Measurements from ENCODE around the gene ZNF8. TPM values are rescaled to one million over a fixed set of nuclear protein-coding genes. Genes with fewer than 3 reads are reported as not detected.

ZNF8 gene
- total RNA-seq, 6 experiments from 2014 or later: 3.4 to 4.5 (median 4.1) TPM

DNA sequence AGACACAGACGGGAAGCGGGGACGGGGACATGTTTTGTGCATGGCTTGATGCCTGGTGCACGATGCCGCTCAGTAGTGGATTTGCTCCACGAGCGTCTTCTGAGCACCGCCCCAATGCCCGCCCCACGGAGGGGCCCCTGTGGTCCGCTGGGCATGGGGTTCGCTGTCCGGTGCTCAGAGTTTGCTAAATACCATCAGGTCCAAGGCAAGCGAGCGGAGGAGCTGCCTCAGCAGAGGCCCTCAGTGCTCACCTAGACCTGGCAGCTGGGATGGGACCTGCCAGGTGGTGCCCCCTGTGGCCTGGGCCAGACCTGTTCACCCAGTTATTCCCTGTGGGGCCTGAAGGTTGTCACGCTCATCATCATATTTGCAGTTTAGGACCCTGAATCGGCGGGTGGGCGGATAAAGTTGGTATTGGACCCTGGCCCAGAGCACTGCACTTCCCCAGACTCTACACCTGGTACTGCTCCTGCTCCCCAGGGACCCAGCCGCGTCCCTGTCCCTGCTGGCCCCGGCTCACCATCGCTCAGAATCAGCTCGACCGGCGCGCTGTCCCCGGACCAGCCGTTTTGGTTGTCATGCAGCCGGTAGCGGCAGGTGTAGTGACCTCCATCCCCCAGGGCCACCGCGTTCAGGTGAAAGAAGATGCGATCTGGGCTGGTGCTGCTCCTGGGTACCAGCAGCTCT is 72.3 kb downstream of the ZNF8 start:
- Mint-ChIP-seq H3K4me1 (ENCODE audit: low read depth) (peaks cover 13% of the 10 kb centered on the region), H3K36me3 (ENCODE audit: low read depth) (peaks cover 9% of the 10 kb centered on the region; the same call in 1 of the 2 replicates), H3K4me3 (no peak overlapping the region), H3K27ac (no peak overlapping the region), H3K27me3 (ENCODE audit: insufficient read depth) (peaks cover 6% of the 10 kb centered on the region; the same call in 1 of the 2 replicates), H3K9me3 (peaks cover 4% of the 10 kb centered on the region; the same call in 1 of the 2 replicates)
- no peak for DNase-seq
- TF ChIP-seq, protein P1, sequence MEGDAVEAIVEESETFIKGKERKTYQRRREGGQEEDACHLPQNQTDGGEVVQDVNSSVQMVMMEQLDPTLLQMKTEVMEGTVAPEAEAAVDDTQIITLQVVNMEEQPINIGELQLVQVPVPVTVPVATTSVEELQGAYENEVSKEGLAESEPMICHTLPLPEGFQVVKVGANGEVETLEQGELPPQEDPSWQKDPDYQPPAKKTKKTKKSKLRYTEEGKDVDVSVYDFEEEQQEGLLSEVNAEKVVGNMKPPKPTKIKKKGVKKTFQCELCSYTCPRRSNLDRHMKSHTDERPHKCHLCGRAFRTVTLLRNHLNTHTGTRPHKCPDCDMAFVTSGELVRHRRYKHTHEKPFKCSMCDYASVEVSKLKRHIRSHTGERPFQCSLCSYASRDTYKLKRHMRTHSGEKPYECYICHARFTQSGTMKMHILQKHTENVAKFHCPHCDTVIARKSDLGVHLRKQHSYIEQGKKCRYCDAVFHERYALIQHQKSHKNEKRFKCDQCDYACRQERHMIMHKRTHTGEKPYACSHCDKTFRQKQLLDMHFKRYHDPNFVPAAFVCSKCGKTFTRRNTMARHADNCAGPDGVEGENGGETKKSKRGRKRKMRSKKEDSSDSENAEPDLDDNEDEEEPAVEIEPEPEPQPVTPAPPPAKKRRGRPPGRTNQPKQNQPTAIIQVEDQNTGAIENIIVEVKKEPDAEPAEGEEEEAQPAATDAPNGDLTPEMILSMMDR (IDR thresholded peaks at IDR 0.05): no peak

DNA sequence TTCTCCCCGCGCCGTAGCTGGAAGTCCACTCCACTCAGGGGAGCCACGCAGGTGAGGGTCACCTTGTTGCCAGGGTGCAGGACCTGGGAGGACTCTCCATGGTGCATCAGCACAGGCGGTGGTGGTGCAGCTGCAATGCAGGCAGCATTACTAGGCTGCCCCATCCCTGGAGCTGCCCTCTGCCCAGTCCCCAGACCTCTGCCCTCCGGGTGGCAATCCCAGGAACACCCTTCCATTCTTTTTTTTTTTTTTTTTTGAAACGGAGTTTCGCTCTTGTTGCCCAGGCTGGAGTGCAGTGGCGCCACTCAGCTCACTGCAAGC is 72.8 kb downstream of the ZNF8 start:
- peaks cover 4% of the 10 kb centered on the region; the same call in 1 of the 2 replicates for H3K9me3 Mint-ChIP-seq
- peaks cover 4% of the 10 kb centered on the region; the same call in 1 of the 2 replicates for H3K27me3 Mint-ChIP-seq (ENCODE audit: insufficient read depth)
- H3K27ac Mint-ChIP-seq: no peak overlapping the region
- TF ChIP-seq, protein P1 (IDR thresholded peaks at IDR 0.05): no peak
- peaks cover 8% of the 10 kb centered on the region; the same call in 1 of the 2 replicates for H3K36me3 Mint-ChIP-seq (ENCODE audit: low read depth)
- peaks cover 12% of the 10 kb centered on the region; the same call in 1 of the 2 replicates for H3K4me1 Mint-ChIP-seq (ENCODE audit: low read depth)
- no peak for DNase-seq
- no peak overlapping the region for H3K4me3 Mint-ChIP-seq

GRCh38 chr19:58351990-58352755 is 73.4 kb downstream of the ZNF8 start:
- peaks cover 4% of the 10 kb centered on the region; the same call in 1 of the 2 replicates for H3K27me3 Mint-ChIP-seq (ENCODE audit: insufficient read depth)
- TF ChIP-seq, protein P1 (IDR thresholded peaks at IDR 0.05): no peak
- peaks cover 8% of the 10 kb centered on the region; the same call in 1 of the 2 replicates for H3K36me3 Mint-ChIP-seq (ENCODE audit: low read depth)
- no peak overlapping the region for H3K27ac Mint-ChIP-seq
- DNase-seq: no peak
- H3K4me3 Mint-ChIP-seq: no peak overlapping the region
- H3K9me3 Mint-ChIP-seq: peaks cover 4% of the 10 kb centered on the region; the same call in 1 of the 2 replicates
- H3K4me1 Mint-ChIP-seq (ENCODE audit: low read depth): peaks cover 12% of the 10 kb centered on the region; the same call in 1 of the 2 replicates

Small RNA genes lying within 50 kb of the gene (microRNA-seq; reads per million reads assigned to microRNA genes)
- not detected for gene MIR6806

Other genes with a start within 250 kb of the ZNF8 start
- not detected for gene ZSCAN1, start 244.9 kb upstream of the ZNF8 start, total RNA-seq (2021; fragmentation: NEBNext Ultra II Directional; extraction: Animal tissue kit (Norgen Biotek cat#: 25700))
- under 1 TPM in 2 of 6 experiments, not detected in 4; 0.07 to 0.09 TPM for gene ZNF135, start 219.7 kb upstream of the ZNF8 start, total RNA-seq (2021; fragmentation: NEBNext Ultra II Directional; extraction: Animal tissue kit (Norgen Biotek cat#: 25700))
- gene ZSCAN18, start 180.7 kb upstream of the ZNF8 start, total RNA-seq (2021; fragmentation: NEBNext Ultra II Directional; extraction: Animal tissue kit (Norgen Biotek cat#: 25700)): 1 to 10 TPM in 5 of 6 experiments, under 1 TPM in 1; 0.80 to 2.8 (median 2.1) TPM
- 1 to 10 TPM; 6.6 to 9.5 (median 7.9) TPM for gene ZNF329, start 128.2 kb upstream of the ZNF8 start, total RNA-seq (2021; fragmentation: NEBNext Ultra II Directional; extraction: Animal tissue kit (Norgen Biotek cat#: 25700))
- 10 to 100 TPM; 15.6 to 18.4 (median 17.6) TPM for gene ZNF274, start 95.9 kb upstream of the ZNF8 start, total RNA-seq (2021; fragmentation: NEBNext Ultra II Directional; extraction: Animal tissue kit (Norgen Biotek cat#: 25700))
- 10 to 100 TPM; 26.5 to 32.5 (median 29.9) TPM for gene ZNF544, start 50.0 kb upstream of the ZNF8 start, total RNA-seq (2021; fragmentation: NEBNext Ultra II Directional; extraction: Animal tissue kit (Norgen Biotek cat#: 25700))
- 10 to 100 TPM; 24.0 to 31.2 (median 28.2) TPM for gene ERVK3-1, start 26.4 kb downstream of the ZNF8 start, total RNA-seq (2021; fragmentation: NEBNext Ultra II Directional; extraction: Animal tissue kit (Norgen Biotek cat#: 25700))
- gene ZSCAN22, start 48.0 kb downstream of the ZNF8 start, total RNA-seq (2021; fragmentation: NEBNext Ultra II Directional; extraction: Animal tissue kit (Norgen Biotek cat#: 25700)): 1 to 10 TPM; 2.5 to 3.0 (median 2.8) TPM
- gene A1BG, start 74.5 kb downstream of the ZNF8 start, total RNA-seq (2021; fragmentation: NEBNext Ultra II Directional; extraction: Animal tissue kit (Norgen Biotek cat#: 25700)): 10 to 100 TPM; 21.2 to 36.9 (median 25.4) TPM
- gene ZNF497, start 83.8 kb downstream of the ZNF8 start, total RNA-seq (2021; fragmentation: NEBNext Ultra II Directional; extraction: Animal tissue kit (Norgen Biotek cat#: 25700)): under 1 TPM; 0.16 to 0.35 (median 0.27) TPM
- 1 to 10 TPM in 2 of 6 experiments, under 1 TPM in 4; 0.63 to 1.3 (median 0.75) TPM for gene ZNF837, start 102.1 kb downstream of the ZNF8 start, total RNA-seq (2021; fragmentation: NEBNext Ultra II Directional; extraction: Animal tissue kit (Norgen Biotek cat#: 25700))
- 1,000 to 10,000 TPM in 4 of 6 experiments, 100 to 1,000 TPM in 2; 958 to 1,072 (median 1,017) TPM for gene RPS5, start 108.3 kb downstream of the ZNF8 start, total RNA-seq (2021; fragmentation: NEBNext Ultra II Directional; extraction: Animal tissue kit (Norgen Biotek cat#: 25700))
- gene RNF225, start 116.7 kb downstream of the ZNF8 start, total RNA-seq (2021; fragmentation: NEBNext Ultra II Directional; extraction: Animal tissue kit (Norgen Biotek cat#: 25700)): under 1 TPM in 2 of 6 experiments, not detected in 4; 0.26 to 0.39 TPM
- gene ZNF584, start 129.7 kb downstream of the ZNF8 start, total RNA-seq (2021; fragmentation: NEBNext Ultra II Directional; extraction: Animal tissue kit (Norgen Biotek cat#: 25700)): 10 to 100 TPM; 13.3 to 15.0 (median 14.0) TPM
- 1 to 10 TPM; 4.0 to 5.2 (median 4.5) TPM for gene ZNF132, start 161.2 kb downstream of the ZNF8 start, total RNA-seq (2021; fragmentation: NEBNext Ultra II Directional; extraction: Animal tissue kit (Norgen Biotek cat#: 25700))
- gene ZNF324B, start 172.7 kb downstream of the ZNF8 start, total RNA-seq (2021; fragmentation: NEBNext Ultra II Directional; extraction: Animal tissue kit (Norgen Biotek cat#: 25700)): 1 to 10 TPM; 3.8 to 5.9 (median 4.7) TPM
- gene ZNF324, start 188.1 kb downstream of the ZNF8 start, total RNA-seq (2021; fragmentation: NEBNext Ultra II Directional; extraction: Animal tissue kit (Norgen Biotek cat#: 25700)): 1 to 10 TPM; 5.6 to 7.5 (median 6.8) TPM
- gene ZNF446, start 197.4 kb downstream of the ZNF8 start, total RNA-seq (2021; fragmentation: NEBNext Ultra II Directional; extraction: Animal tissue kit (Norgen Biotek cat#: 25700)): 1 to 10 TPM; 5.7 to 6.9 (median 6.2) TPM
- gene SLC27A5, start 233.0 kb downstream of the ZNF8 start, total RNA-seq (2021; fragmentation: NEBNext Ultra II Directional; extraction: Animal tissue kit (Norgen Biotek cat#: 25700)): 1 to 10 TPM; 2.0 to 5.7 (median 2.6) TPM
- 10 to 100 TPM; 15.0 to 17.4 (median 16.7) TPM for gene ZBTB45, start 240.9 kb downstream of the ZNF8 start, total RNA-seq (2021; fragmentation: NEBNext Ultra II Directional; extraction: Animal tissue kit (Norgen Biotek cat#: 25700))